Activated T-cell treated with anti-CD3 and anti-CD28 coated beads for 4 hours (primary cell): ENCODE measurements around the gene DDR2.

Experiments used
- DNase-seq: peaks from one replicate; pipeline ENCODE4 v3.0.0-alpha.2; 2020

The DDR2 gene

DNA sequence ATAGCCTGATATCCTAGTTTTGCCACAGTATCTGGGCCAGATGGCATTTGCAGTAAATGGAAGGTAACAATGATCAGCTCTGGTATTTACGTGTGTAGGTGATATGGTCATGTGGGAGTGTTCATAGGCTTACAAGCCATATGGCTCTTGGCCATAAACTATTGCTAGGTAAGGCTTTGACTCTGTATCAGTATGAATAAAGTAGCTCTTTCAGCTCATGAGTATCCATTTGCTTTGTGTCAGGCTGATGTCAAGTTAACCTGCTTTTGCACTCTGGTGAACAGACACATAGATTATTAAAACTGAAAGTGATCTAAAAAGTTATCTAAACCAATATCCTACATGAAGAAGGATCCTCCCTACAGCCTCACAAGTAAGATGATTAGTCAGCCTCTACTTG is 69.0 kb downstream of the DDR2 start:
- no peak for DNase-seq

DNA sequence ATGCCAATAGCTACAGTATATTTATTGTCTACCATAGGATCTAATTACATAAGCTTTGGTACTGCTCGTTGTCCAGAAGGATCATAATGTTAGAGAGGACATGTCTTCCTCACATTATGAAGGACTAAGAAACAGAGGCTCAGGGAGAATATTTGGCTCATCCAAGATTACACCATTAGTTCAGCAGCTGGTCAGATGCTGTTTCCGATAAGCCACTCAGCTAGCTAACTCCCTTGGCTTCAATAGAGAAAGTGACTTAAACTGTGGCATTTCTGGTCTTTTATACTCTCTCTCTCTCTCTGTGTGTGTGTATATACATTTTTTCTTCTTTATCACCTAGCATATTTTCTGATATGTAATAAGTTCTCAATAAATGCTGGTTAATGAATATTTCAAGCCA is 70.4 kb downstream of the DDR2 start:
- no peak for DNase-seq

- no peak for DNase-seq
Observed at GRCh38 chr1:162703708-162704107, 71.4 kb downstream of the DDR2 start.

- DNase-seq, result no peak
Observed at GRCh38 chr1:162704673-162705424, 72.6 kb downstream of the DDR2 start.

DNA sequence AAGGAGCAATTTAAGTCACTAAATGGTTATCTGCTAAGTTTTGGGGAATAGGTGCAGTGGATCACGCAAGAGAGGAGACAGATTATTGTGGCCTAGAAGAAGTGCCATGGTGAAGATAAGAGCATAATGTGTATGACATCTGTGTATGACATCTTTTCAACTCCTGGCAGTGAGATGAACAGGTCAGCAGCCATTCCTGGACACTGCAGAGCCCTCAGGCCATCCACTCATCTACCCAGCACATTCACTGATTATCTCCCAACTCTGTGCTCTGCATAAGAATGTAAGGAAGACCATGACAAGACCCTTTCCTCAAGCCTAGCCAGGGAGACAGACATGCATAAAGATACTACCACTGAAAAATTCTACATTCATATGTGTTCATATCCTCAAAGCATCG is 73.7 kb downstream of the DDR2 start:
- DNase-seq, result no peak

DNA sequence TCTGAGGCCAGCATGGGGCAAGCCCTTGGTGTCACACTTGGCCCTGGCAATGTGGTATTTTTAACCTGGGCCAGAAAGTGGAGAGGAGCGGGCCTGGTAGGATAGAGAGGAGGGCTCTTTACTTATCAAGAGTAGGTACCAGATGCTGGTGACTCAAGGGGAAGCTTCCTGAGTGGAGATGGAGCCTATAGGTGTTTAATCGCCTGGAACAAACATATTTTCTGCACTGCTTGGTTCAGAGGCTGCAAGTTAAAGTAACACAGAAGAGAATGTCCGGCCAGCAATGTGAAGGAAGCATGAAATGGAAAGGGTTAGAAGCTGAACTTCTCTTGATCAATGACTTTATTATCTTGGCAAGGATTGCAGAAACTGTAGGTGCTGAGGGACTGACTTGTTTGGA is 74.3 kb downstream of the DDR2 start:
- DNase-seq, result no peak

GRCh38 chr1:162708286-162708685 is 76.0 kb downstream of the DDR2 start:
- no peak for DNase-seq

DNA sequence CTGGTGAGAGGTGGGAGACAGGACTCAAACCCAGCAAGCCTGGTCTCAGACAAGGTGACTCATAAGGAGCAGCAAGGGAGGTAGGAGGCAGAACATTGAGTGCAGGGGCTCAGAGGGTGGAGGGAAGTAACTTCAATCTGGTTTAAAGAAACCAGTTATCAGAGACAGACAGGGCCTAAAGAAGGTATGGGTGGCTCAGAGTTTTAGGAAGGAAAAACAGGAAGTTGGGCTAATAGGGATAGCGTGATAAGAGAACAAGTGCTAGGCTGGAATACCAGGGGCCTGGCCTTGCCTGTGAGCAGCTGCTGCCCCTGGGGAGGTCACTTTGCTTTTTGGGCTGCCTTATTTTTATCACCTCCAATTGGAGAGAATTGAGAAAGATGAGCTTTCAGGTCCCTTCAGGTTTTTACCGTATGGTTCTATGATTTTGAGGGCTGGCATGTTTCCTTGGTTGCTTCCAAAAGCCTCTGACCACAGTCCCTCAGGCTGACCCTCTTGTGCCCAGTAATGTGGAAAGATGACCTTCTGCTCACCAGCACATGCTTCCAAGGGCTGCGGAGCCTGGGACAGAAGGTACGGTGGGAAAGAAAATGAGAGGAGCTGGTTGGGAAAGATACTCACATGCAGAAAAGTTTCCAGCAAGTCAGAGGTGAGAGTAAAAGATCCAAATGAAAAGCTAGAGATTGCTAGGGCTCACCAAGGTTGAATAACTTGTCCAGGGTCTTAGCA is 77.0 kb downstream of the DDR2 start:
- no peak for DNase-seq

GRCh38 chr1:162709870-162710269 is 77.6 kb downstream of the DDR2 start:
- no peak for DNase-seq

DNA sequence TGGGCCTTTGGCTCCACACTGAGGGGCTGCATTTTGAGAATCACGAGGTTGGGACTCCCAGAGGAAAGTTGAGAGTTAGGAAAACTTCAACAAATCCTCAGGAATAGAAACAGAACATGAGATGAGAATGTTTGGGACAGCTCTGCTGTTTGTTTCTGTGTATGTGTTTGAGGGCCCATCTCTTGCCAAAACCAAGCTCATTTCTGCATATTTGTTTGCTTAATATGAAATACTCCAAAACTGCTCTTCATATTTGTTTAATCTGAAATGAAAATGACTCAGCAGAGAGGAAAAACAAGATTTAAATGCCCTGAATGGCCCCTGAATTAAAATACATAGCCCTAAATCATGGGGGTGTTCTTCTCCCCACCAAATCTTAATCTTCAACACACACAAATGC is 78.1 kb downstream of the DDR2 start:
- DNase-seq, result no peak

GRCh38 chr1:162710780-162711465 is 78.7 kb downstream of the DDR2 start:
- no peak for DNase-seq

GRCh38 chr1:162712317-162713029 is 80.2 kb downstream of the DDR2 start:
- no peak for DNase-seq

DNA sequence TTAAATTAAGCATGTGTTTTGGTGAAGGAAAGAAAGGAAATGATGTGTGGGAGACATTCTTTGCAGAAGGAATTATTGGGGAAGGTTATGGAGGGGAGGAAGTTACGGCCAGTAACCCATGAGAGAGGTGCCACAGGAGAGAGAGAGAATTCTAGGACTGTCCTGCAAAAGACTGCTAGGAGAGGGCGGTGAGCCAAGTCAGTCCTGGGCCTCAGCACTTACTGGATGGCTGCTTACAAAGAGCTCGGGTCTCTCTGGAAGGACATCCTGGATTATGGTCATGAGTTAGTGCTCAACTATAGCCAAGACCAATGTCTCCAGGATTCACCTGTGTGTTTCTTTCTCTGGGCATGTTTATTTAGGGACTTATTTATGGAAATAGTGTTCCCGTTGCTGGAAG is 83.9 kb downstream of the DDR2 start:
- DNase-seq, result no peak

DNA sequence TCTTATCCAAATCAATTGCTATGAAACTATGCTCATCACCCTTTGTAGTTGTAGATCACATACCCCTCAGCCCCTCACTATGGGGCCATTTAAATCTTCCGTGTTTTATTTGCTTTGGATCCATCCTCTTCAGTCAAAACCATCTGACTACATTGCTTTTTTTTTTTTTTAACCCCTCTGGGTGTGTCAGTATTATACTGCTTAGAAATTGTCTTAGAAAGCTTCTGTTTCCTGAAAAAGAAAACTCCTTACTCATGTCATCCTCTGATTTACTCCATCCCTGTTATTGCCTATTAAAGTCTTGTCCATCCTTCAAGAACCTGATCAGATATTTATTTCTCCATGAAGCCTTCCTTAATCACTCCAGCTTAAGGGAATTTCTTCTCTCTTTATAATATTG is 84.3 kb downstream of the DDR2 start:
- no peak for DNase-seq

DNA sequence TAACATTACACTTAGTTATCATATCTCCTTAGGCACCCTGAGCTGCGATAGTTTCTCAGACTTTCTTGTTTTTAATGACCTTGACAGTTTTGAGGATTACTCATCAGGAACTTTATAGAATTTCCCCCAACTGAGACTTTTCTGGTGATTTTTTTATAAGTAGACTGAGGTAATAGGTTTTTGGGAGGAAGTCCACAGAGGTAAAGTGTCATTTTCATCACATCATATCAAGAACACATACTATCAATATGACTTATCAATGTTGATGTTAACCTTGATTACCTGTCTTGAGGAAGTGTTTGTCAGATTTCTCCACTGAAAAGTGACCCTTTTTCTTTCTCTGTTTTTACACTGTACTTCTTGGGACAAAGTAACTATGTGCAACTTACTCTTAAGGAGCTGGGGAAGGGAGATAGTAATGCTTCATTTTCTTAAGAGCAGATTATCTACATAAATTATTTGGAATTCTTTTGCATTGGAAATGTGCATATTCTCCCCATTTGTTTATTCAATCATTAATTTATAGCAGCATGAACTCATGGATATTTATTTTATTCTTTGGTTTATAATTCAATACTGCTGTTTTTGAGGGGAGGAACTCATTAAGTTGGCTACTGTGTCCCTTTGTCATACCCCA is 85.4 kb downstream of the DDR2 start:
- DNase-seq, result no peak

DNA sequence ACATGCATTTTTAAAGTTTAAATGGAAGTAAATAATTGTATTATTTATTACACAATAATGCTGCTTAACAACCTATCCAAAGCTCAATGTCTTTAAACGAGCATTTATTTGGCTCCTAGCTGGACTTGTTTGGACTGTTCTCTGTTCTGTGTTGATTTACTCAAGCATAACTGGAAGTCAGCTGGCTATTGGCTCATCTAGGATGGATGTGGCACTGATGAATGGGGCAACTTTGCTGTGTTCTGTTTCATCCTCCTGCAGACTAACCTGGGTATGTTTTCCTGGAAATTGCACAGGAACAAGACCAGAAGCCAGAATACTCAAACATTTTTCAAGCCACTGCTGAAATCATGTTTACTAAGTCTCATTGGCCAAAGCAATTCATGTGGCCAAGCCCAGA is 87.4 kb downstream of the DDR2 start:
- no peak for DNase-seq

GRCh38 chr1:162720996-162721395 is 88.7 kb downstream of the DDR2 start:
- DNase-seq, result no peak

- no peak for DNase-seq
Observed at GRCh38 chr1:162721471-162721870, 89.2 kb downstream of the DDR2 start.

- no peak for DNase-seq
Observed at GRCh38 chr1:162722036-162722435, 89.8 kb downstream of the DDR2 start.

DNA sequence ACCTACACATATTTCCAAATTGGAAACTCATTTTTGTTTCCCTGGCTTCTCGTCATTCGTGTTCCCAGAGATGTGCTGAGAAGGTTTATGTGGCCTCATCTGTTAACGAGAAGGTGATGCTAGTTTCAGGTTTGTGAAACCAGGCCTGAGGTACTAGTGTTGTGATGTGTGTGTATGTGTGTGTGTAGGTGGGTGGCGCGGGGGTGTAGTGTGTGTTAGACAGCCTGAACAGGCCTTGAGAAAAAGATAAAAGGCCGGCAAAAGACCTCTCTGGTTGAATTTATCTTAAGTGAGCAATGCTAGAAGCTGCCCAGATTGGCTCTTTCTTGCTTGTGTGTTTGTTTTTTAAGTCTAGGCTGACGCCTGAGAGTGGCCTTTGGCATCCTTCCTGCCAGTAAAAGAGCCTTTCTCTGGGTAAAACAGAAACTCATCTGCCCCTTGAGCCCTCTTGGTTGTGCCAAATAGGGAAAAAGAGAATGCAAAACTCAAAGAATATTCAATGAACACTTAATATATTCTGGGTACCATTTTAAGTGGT is 92.4 kb downstream of the DDR2 start:
- no peak for DNase-seq

GRCh38 chr1:162725301-162725837 is 93.1 kb downstream of the DDR2 start:
- DNase-seq, result no peak

GRCh38 chr1:162726555-162726954 is 94.3 kb downstream of the DDR2 start:
- DNase-seq, result no peak
